OCI-M2 (cell line): ENCODE measurements around the gene GPR62.
"Not testable (repeated sequence)": the region's sequence is repeated elsewhere in the genome, so short reads cannot be mapped to it uniquely, and the experiment has no call there.

ENCODE experiments used
- DNase-seq: peaks from one replicate; lab custom pipeline; 2025; ENCODE audit not compliant: unreplicated experiment; lab: John Stamatoyannopoulos, UW

The GPR62 gene, protein sequence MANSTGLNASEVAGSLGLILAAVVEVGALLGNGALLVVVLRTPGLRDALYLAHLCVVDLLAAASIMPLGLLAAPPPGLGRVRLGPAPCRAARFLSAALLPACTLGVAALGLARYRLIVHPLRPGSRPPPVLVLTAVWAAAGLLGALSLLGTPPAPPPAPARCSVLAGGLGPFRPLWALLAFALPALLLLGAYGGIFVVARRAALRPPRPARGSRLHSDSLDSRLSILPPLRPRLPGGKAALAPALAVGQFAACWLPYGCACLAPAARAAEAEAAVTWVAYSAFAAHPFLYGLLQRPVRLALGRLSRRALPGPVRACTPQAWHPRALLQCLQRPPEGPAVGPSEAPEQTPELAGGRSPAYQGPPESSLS

GRCh38 chr3:51955175-51955892 is at the start of gene GPR62:
Gene GPR62, plus strand, starts transcription at chr3:51955381. Its CDS starts 272 bp downstream, at chr3:51955653.
- no peak for DNase-seq

DNA sequence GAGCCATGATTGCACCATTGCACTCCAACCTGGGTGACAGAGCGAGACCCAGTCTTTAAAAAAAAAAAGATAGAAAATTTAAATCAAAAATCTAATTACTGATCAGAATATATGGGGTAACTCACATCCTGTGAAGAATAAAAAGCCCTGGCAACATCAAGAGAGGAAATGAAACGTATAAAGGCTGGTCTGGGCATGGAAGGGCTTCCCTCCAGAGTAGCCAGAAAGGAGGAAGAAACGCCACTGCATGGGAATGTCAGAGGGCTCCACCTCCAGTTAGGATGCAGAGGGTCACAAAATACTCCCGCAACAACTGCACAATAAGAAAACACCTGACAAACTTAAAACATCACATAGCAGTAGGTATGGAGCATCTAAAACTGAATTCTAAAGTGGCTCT is 47.2 kb upstream of the GPR62 start:
- DNase-seq = no peak

DNA sequence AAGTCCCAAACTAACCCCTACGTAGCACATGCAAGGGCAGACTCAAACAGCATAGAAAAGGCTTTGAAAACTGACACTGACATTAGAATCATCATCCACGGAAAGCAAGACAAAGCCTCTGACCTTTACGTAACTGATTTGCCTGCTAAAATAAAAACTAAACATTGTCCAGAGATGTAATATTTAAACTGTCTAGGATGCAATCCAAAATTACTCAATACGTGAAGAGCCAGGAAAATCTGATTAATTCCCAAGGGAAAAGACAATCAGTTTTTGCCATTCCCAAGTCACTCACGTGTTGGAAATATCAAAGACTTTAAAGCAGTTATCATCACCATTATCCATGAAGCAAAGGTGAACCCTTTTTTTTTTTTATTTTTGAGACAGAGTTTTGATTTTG is 38.8 kb upstream of the GPR62 start:
- no peak for DNase-seq

GRCh38 chr3:51921081-51921578 is 34.1 kb upstream of the GPR62 start:
- no peak for DNase-seq

DNA sequence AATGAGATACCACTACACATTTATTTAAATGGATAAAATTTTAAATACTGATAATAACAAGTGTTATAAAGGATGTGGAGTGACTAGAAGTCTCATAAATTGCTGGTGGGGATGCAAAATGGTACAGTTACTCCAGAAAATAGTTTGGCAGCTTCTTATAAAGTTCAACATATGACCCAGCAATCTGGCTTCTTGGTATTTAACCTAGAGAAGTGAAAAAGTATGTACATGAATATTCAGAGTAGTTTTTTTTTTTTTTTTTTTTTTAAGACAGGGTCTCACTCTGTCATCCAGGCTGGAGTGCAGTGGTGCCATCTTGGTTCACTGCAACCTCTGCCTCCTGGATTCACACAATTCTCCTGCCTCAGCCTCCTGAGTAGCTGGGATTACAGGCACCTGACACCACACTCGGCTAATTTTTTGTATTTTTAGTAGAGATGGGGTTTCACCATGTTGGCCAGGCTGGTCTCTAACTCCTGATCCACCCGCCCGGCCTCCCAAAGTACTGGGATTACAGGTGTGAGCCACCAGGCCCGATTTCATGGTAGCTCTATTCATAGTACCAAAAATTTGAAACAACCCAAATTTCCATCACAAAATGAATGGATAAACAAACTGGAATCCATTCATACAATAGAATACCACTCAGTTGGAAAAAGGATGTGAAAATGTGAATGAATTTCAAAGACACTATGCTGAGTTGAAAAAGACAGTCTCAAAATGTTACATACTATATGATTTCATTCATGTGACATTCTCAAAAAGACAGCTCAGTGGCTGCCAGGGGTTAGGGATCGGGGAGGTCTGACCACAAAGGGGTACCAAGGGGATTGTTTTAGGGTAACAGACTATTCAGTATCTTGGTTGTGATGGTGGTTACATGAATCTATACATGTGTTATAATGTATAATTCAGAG is 27.9 kb upstream of the GPR62 start:
- no peak for DNase-seq

GRCh38 chr3:51928438-51928837 is 26.7 kb upstream of the GPR62 start:
- no peak for DNase-seq

- DNase-seq = not testable (repeated sequence)
Observed at GRCh38 chr3:51928981-51929380, 26.2 kb upstream of the GPR62 start.

DNA sequence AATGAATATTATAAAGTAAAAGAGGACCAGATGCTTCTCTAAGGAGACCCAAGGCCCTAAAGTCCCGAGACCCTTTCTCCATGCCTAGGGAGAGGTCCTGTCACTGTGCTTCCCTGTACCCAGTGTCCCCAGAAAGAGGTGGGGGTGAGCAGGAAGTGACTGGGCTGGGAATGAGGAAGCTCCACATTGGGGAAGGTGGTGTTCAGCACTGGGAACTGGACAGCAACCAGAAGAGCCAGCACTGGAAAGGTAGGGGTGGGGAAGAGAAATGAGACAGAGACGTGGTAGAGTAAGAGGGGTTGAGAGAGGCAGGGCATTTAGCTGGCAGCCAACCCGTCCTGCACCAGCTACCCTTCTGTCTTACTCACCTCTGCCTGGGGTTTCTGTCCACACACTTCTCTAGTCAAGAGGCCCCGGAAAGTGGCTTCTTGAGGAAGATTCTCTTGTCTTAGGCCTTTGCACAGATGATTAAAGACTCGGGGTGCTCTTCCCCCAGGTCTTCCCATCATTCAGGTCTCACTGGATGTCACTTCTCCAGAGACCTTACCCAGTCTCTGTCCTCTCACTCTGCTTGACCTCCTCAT is 25.7 kb upstream of the GPR62 start:
- no peak for DNase-seq

- DNase-seq = no peak
Observed at GRCh38 chr3:51930439-51930838, 24.7 kb upstream of the GPR62 start.

DNA sequence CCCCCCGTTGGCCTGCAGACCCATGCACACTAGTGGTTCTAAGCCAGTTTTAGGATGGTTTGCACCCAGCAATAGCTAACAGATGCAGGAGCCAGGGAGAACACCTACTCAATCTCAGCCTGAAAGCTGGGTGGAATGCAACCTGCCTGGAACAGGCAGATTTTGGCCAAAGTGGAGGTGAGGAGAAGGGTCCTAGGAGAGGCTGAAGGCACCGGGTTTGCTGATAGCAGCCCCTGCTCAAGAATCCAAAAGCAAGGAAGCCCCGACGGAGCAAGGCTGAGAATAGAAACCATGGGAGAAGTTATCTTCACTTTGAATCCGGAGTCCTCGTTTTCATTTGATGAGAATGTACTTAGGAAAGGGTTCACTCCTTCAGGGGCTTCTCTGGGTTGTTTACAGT is 23.4 kb upstream of the GPR62 start:
- DNase-seq = no peak

- no peak for DNase-seq
Observed at GRCh38 chr3:51932471-51933370, 22.5 kb upstream of the GPR62 start.

GRCh38 chr3:51933471-51934138 is 21.6 kb upstream of the GPR62 start:
- no peak for DNase-seq

GRCh38 chr3:51934139-51934850 is 20.9 kb upstream of the GPR62 start:
- no peak for DNase-seq

DNA sequence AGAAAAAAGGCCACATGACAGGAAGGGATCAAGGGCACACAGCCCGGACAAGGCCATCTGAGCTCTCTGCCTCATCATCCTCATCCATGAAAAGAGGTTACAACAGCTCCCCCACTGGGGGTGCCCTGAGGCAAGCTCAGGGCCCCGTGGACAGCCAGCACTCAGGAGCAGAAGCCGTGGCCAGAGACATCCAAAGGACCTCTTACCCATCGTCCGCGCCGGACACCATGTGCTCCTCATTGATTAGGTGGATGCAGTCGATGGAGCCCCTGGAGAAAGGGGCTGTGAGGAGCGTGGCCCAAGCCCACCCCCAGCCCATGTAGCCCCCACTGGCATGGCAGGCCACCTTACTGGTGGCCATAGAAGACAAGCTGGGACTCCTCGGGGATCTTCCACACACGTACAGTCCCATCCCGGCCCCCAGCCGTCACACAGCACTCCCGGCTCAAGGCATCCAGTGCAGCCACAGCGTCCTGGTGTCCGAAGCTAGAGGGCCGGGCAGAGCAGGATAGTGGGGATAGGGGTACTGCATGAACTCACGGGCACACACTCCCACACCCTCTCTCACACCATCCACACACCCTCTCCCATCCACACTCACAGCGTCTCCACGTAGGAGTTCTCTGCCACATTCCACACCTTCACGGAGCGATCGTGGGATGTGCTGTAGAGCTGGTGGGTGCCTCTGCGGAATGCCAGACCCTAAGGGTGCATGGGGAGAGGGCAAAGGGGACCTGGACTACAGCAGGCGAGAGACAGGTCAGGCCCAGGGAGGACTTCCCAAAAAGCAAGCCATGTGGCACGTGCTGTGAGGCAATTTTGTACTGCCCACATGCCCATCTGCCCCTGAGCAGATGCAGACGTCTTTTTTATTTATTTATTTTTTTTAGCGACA is 19.9 kb upstream of the GPR62 start:
- no peak for DNase-seq

DNA sequence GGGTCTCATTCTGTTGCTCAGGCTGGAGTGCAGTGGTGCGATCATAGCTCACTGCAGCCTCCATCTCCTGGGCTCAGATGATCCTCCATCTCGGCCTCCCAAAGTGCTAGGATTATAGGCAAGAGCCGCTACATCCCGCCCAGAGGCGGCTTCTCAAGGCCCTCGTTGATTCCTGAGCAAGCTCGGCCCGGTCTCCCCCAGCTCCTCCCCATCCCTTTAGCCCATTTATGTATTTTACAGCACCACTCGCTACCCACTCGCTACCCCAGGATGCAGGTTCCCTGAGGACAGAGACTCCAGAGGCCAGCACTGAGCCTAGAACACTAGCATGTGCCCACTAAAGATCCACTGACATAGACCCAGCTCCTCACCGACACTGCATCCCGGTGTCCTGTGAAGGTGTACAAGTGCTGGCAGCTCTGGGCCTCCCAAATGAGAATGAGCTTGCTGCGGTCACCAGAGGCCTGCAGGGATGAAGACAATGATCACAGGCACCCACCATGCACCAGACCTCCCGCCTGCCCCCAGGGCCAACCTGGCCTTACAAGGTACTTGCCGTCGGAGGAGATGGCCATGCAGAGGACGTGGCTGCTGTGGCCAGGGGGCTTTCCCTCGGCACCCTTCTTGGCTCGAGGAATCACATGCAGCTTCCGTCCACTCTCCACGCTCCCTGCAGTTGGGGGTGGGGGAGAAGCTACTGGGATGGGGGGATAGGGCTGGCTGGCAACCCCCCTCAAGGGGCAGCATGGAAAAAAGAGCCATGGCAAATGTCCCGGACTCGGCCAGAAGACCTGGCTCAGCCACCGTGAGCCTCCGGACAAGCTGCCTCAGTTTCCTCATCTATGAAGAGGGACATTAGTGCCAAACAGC is 19.1 kb upstream of the GPR62 start:
- DNase-seq = no peak

- DNase-seq = no peak
Observed at GRCh38 chr3:51937014-51937413, 18.2 kb upstream of the GPR62 start.
